CD14-positive monocyte (primary cell): ENCODE data around the gene HSD17B3. TPM values are rescaled to one million over a fixed set of nuclear protein-coding genes. Genes with fewer than 3 reads are reported as not detected.

Experiments
- DNase-seq, 3 donors: peaks; one replicate each; pipeline ENCODE4 v3.0.0-alpha.2; 2011 to 2022
- H2AFZ ChIP-seq: 2 replicates; pipeline ENCODE4 v1.6.0; 2012; ENCODE audit warnings: mild to moderate bottlenecking, low read depth, low read length, inconsistent platforms; ENCODE audit not compliant: insufficient read depth, poor library complexity, severe bottlenecking
- H3K27ac ChIP-seq, 2 donors: 1 replicate in 1 of 2; 2 replicates in 1 of 2; pipeline ENCODE4 v1.5.1; 2012 to 2013; ENCODE audit warnings: low read length in 2 of 2, control low read depth in 1 of 2, inconsistent platforms in 1 of 2, low read depth in 1 of 2, mild to moderate bottlenecking in 1 of 2
- H3K27me3 ChIP-seq, 2 donors: one replicate each; pipeline versions ENCODE4 v1.6.0 to v1.6.1; 2011 to 2013; ENCODE audit warnings: low read length in 2 of 2; ENCODE audit not compliant: control insufficient read depth in 2 of 2, insufficient read depth in 2 of 2
- H3K36me3 ChIP-seq, 2 donors: replicated peaks in 1 of 2; 1 replicate in 1 of 2; 2 replicates in 1 of 2; pipeline versions ENCODE4 v1.5.1 to v1.6.1; 2012 to 2013; ENCODE audit warnings: low read length in 2 of 2, control low read depth in 1 of 2, inconsistent platforms in 1 of 2, mild to moderate bottlenecking in 1 of 2; ENCODE audit not compliant: insufficient read depth in 2 of 2, control insufficient read depth in 1 of 2
- H3K4me1 ChIP-seq, 2 donors: 1 replicate in 1 of 2; 2 replicates in 1 of 2; pipeline versions ENCODE4 v1.5.1 to v1.6.1; 2012 to 2013; ENCODE audit warnings: low read length in 2 of 2, control low read depth in 1 of 2, inconsistent platforms in 1 of 2, mild to moderate bottlenecking in 1 of 2, moderate library complexity in 1 of 2; ENCODE audit not compliant: insufficient read depth in 2 of 2, control insufficient read depth in 1 of 2
- H3K4me2 ChIP-seq: replicated peaks from 2 replicates; pipeline ENCODE3; 2012; ENCODE audit warnings: low read length, moderate library complexity, mild to moderate bottlenecking; ENCODE audit not compliant: poor library complexity, severe bottlenecking; ENCODE audit errors: extremely low read depth
- H3K4me3 ChIP-seq, 3 experiments: fragments of 200-600 bp in 1 of 3; sonication (generic) in 1 of 3; replicated peaks in 1 of 3; 1 replicate in 2 of 3; 2 replicates in 1 of 3; pipeline ENCODE4 v1.5.1; 2011 to 2013; ENCODE audit warnings: low read length in 3 of 3, mild to moderate bottlenecking in 3 of 3, control low read depth in 2 of 3, low read depth in 2 of 3, inconsistent platforms in 1 of 3, moderate library complexity in 1 of 3
- H3K79me2 ChIP-seq: 2 replicates; pipeline ENCODE4 v1.6.0; 2012; ENCODE audit warnings: mild to moderate bottlenecking, control low read depth, inconsistent platforms, low read length, moderate library complexity; ENCODE audit not compliant: insufficient read depth
- H3K9ac ChIP-seq: 2 replicates; pipeline ENCODE4 v1.6.0; 2017; ENCODE audit warnings: low read length, mild to moderate bottlenecking; ENCODE audit not compliant: insufficient read depth, poor library complexity, severe bottlenecking
- H3K9me3 ChIP-seq, 2 donors: replicated peaks in 1 of 2; 1 replicate in 1 of 2; 2 replicates in 1 of 2; pipeline versions ENCODE4 v1.5.1 to v1.6.1; 2012 to 2013; ENCODE audit warnings: low read length in 2 of 2, control low read depth in 1 of 2; ENCODE audit not compliant: control insufficient read depth in 1 of 2, insufficient read depth in 1 of 2
- H4K20me1 ChIP-seq: 2 replicates; pipeline ENCODE4 v1.6.0; 2012; ENCODE audit warnings: mild to moderate bottlenecking, low read length, control low read depth, moderate library complexity; ENCODE audit not compliant: insufficient read depth
- H3K27ac Mint-ChIP-seq, 7 donors: one replicate each; pipeline ENCODE4 v1.8.0; 2020; ENCODE audit warnings: mild to moderate bottlenecking in 7 of 7, mixed read lengths in 7 of 7, moderate library complexity in 6 of 7, inconsistent platforms in 2 of 7
- H3K27me3 Mint-ChIP-seq, 3 donors: one replicate each; pipeline ENCODE4 v1.8.0; 2021 to 2022; ENCODE audit warnings: low read depth in 3 of 3, mild to moderate bottlenecking in 3 of 3, mixed read lengths in 3 of 3, moderate library complexity in 3 of 3, inconsistent platforms in 1 of 3
- H3K36me3 Mint-ChIP-seq, 2 donors: one replicate each; pipeline ENCODE4 v1.8.0; 2020; ENCODE audit warnings: mixed read lengths in 2 of 2, inconsistent platforms in 1 of 2, mild to moderate bottlenecking in 1 of 2
- H3K4me1 Mint-ChIP-seq: one replicate; pipeline ENCODE4 v1.8.0; 2020; ENCODE audit warnings: mild to moderate bottlenecking, mixed read lengths
- H3K4me3 Mint-ChIP-seq, 2 donors: one replicate each; pipeline ENCODE4 v1.8.0; 2020; ENCODE audit warnings: mild to moderate bottlenecking in 2 of 2, mixed read lengths in 2 of 2, moderate library complexity in 1 of 2
- H3K9me3 Mint-ChIP-seq, 7 donors: one replicate each; pipeline ENCODE4 v1.8.0; 2020 to 2022; ENCODE audit warnings: mixed read lengths in 7 of 7, mild to moderate bottlenecking in 6 of 7, moderate library complexity in 6 of 7, inconsistent platforms in 2 of 7
- WGBS: methylation state at CpG from one replicate; pipeline ENCODE4 v1.1.5; 2013; ENCODE audit warnings: missing lambda C conversion rate; ENCODE audit not compliant: insufficient coverage; 5-methylcytosine and 5-hydroxymethylcytosine counted together
- intact Hi-C, 2 donors: fragments of 100-400 bp; cut with micrococcal nuclease; formaldehyde crosslinking; loops; one replicate each; pipeline versions ENCODE4 v1.15.0 to v1.15.1; 2023
- polyA plus RNA-seq, 3 donors: library from polyadenylated mRNA; depleted of rRNA in 1 of 3; unstranded in 2 of 3; stranded (reverse) in 1 of 3; fragments of 300-500 nt in 2 of 3; fragments of >200 nt in 1 of 3; fragmentation: Illumina TruSeq in 2 of 3; gene quantifications; 1 replicate in 2 of 3; 2 replicates in 1 of 3; pipeline ENCODE4 v1.2.3, GENCODE V29; 2012 to 2021
- TF ChIP-seq, protein P1 (sequence below): fragments of 200-600 bp; IDR thresholded peaks from one replicate; pipeline ENCODE4 v1.8.0; 2022; ENCODE audit warnings: antibody characterized with exemption, mild to moderate bottlenecking

The HSD17B3 gene
- polyA plus RNA-seq, 3 donors, result 0.09 TPM; not detected in 2

GRCh38 chr9:96232539-96233241 is 69.3 kb downstream of the HSD17B3 start:
- WGBS, result 92% methylated on average over 10 of the region's 14 CpGs
- H3K9ac ChIP-seq, result no peak overlapping the region
- no peak overlapping the region for H3K4me3 ChIP-seq
- H4K20me1 ChIP-seq, result no peaks in the 10 kb centered on the region
- no peak overlapping the region for H2AFZ ChIP-seq
- no peak overlapping the region for H3K27ac ChIP-seq
- no peak for DNase-seq
- TF ChIP-seq, protein P1, sequence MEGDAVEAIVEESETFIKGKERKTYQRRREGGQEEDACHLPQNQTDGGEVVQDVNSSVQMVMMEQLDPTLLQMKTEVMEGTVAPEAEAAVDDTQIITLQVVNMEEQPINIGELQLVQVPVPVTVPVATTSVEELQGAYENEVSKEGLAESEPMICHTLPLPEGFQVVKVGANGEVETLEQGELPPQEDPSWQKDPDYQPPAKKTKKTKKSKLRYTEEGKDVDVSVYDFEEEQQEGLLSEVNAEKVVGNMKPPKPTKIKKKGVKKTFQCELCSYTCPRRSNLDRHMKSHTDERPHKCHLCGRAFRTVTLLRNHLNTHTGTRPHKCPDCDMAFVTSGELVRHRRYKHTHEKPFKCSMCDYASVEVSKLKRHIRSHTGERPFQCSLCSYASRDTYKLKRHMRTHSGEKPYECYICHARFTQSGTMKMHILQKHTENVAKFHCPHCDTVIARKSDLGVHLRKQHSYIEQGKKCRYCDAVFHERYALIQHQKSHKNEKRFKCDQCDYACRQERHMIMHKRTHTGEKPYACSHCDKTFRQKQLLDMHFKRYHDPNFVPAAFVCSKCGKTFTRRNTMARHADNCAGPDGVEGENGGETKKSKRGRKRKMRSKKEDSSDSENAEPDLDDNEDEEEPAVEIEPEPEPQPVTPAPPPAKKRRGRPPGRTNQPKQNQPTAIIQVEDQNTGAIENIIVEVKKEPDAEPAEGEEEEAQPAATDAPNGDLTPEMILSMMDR, result peak; percentile 82
- H3K36me3 ChIP-seq, result no peaks in the 10 kb centered on the region
- no peaks in the 10 kb centered on the region for H3K9me3 ChIP-seq
- H3K79me2 ChIP-seq, result no peaks in the 10 kb centered on the region
- H3K4me2 ChIP-seq, result no peak overlapping the region
- peaks cover 0 to 2% of the 10 kb centered on the region in 2 donors for H3K27me3 ChIP-seq
- no peak overlapping the region for H3K4me3 Mint-ChIP-seq
- no peaks in the 10 kb centered on the region for H3K36me3 Mint-ChIP-seq
- H3K4me1 ChIP-seq, result no peaks in the 10 kb centered on the region
- no peak overlapping the region for H3K27ac Mint-ChIP-seq
- intact Hi-C loops, result no loop called here
- H3K9me3 Mint-ChIP-seq, result peaks cover 0 to 3% (median 2%) of the 10 kb centered on the region in 7 donors
- H3K4me1 Mint-ChIP-seq, result no peaks in the 10 kb centered on the region
- peaks cover 7 to 24% (median 13%) of the 10 kb centered on the region in 3 donors for H3K27me3 Mint-ChIP-seq

DNA sequence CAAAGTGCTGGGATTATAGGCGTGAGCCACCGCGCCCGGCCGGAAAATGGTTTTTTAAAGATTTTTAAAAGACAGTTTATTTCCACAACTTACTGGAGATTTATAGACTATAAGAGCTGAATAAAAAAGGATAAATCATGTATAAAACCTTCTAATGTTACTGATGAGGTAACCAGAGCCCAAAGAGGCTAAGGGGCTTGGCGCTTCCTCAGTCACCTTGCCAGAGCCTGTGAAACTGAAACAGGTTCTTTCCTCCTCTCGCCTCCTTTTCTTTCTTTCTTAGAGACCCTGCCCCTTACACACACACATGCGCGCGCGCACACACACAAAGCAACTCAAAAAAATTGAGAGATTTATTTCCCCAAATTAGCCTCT is 69.8 kb downstream of the HSD17B3 start:
- Histone ChIP-seq H3K4me1 (no peaks in the 10 kb centered on the region), H3K79me2 (no peaks in the 10 kb centered on the region), H2AFZ (no peak overlapping the region), H3K27me3 (peaks cover 0 to 2% of the 10 kb centered on the region in 2 donors), H3K9ac (no peak overlapping the region), H3K4me3 (no peak overlapping the region), H3K27ac (no peak overlapping the region), H3K4me2 (no peak overlapping the region), H4K20me1 (no peaks in the 10 kb centered on the region), H3K36me3 (no peaks in the 10 kb centered on the region), H3K9me3 (no peaks in the 10 kb centered on the region)
- H3K36me3 Mint-ChIP-seq, result no peaks in the 10 kb centered on the region
- TF ChIP-seq, protein P1, result no peak
- peaks cover 0 to 4% (median 2%) of the 10 kb centered on the region in 7 donors for H3K9me3 Mint-ChIP-seq
- no peak overlapping the region for H3K4me3 Mint-ChIP-seq
- WGBS, result 100% methylated on average over 1 of the region's 11 CpGs
- no peaks in the 10 kb centered on the region for H3K4me1 Mint-ChIP-seq
- H3K27ac Mint-ChIP-seq, result no peak overlapping the region
- peaks cover 7 to 22% (median 15%) of the 10 kb centered on the region in 3 donors for H3K27me3 Mint-ChIP-seq
- intact Hi-C loops, result no loop called here
- DNase-seq, result no peak
